ENCODE results near the gene SMYD3. TPM values are rescaled to one million over a fixed set of nuclear protein-coding genes. Genes with fewer than 3 reads are reported as not detected.
"Not testable (repeated sequence)": the region's sequence is repeated elsewhere in the genome, so short reads cannot be mapped to it uniquely, and the experiment has no call there.

Gene SMYD3
- total RNA-seq, 1 donor from 2014 or later, result 22.3 TPM

DNA sequence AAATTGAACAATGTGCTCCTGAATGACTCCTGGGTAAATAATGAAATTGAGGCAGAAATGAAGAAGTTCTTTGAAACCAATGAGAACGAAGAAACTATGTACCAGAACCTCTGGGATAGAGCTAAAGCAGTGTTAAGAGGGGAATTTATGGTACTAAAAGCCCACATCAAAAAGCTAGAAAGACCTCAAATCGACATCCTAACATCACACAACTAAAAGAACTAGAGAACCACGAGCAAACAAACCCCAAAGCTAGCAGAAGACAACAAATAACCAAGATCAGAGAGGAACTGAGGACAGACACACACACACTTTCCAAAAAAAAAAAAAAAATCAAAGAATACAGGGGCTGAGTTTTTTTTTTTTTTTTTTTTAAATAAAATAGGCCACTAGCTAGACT, 564.2 kb downstream of the SMYD3 start:
- H3K27me3 ChIP-seq, result no peaks in the 10 kb centered on the region
- intact Hi-C loops (cut with DNase I), result no loop called here
- no peak overlapping the region for H3K27ac ChIP-seq
- no peaks in the 10 kb centered on the region for H3K9me3 ChIP-seq
- H3K36me3 ChIP-seq, result no peaks in the 10 kb centered on the region
- DNase-seq (ENCODE audit: extremely low spot score in 2 of 2), result no peak
- no peaks in the 10 kb centered on the region for H3K4me1 ChIP-seq
- H3K4me3 ChIP-seq, result no peak overlapping the region
- TF ChIP-seq POLR2AphosphoS5 (IDR thresholded peaks at IDR 0.05; ENCODE audit: insufficient read depth in 1 of 2, low read depth in 1 of 2), result no peak
- TF ChIP-seq, protein P1, sequence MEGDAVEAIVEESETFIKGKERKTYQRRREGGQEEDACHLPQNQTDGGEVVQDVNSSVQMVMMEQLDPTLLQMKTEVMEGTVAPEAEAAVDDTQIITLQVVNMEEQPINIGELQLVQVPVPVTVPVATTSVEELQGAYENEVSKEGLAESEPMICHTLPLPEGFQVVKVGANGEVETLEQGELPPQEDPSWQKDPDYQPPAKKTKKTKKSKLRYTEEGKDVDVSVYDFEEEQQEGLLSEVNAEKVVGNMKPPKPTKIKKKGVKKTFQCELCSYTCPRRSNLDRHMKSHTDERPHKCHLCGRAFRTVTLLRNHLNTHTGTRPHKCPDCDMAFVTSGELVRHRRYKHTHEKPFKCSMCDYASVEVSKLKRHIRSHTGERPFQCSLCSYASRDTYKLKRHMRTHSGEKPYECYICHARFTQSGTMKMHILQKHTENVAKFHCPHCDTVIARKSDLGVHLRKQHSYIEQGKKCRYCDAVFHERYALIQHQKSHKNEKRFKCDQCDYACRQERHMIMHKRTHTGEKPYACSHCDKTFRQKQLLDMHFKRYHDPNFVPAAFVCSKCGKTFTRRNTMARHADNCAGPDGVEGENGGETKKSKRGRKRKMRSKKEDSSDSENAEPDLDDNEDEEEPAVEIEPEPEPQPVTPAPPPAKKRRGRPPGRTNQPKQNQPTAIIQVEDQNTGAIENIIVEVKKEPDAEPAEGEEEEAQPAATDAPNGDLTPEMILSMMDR (IDR thresholded peaks at IDR 0.05), result no peak
- TF ChIP-seq POLR2A (IDR thresholded peaks at IDR 0.05), result no peak

DNA sequence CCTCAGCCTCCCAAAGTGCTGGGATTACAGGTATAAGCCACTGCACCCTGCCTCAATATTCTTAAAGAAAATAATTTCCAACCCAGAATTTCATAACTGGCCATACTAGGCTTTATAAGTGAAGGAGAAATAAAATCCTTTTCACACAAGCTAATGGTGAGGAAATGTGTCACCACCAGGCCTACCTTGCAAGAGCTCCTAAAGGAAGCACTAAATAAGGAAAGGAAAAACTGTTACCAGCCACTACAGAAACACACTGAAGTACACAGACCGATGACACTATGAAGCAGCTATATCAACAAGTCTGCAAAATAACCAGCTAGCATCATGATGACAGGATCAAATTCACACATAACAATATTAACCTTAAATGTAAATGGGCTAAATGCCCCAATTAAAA, 565.3 kb downstream of the SMYD3 start:
- intact Hi-C loops (cut with DNase I); DNase-seq (ENCODE audit: extremely low spot score in 2 of 2); H3K36me3 ChIP-seq: not testable (repeated sequence)

DNA sequence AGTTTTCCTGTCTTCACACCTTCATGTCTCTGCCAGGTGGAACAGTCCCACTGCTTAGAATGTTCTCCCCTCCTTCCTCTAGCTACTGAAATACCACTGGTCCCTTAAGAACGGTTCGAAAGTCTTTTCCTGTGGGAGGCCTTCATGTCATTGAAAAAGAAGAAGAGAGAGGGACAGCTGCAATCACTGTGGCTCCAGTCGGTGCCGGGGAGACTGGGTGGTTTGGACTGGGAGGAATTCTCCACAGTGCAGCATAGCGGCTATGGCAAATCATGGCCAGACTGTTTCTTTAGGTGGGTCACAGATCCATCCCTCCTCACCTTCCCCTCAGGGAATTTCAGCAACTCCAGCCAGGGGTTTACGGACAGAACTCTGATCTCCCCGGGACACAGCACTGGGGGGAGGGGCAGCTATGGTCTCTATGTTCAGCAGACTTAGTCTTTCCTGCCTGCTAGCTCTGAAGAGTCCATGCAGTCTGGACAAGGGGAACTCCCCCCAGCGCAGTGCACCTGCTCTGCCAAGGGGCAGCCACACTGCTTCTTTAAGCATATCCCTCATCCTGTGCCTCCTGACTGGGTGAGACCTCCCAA, 567.2 kb downstream of the SMYD3 start:
- TF ChIP-seq POLR2A (IDR thresholded peaks at IDR 0.05), result no peak
- TF ChIP-seq, protein P1 (IDR thresholded peaks at IDR 0.05), result no peak
- no peak for TF ChIP-seq POLR2AphosphoS5 (IDR thresholded peaks at IDR 0.05; ENCODE audit: insufficient read depth in 1 of 2, low read depth in 1 of 2)
- Histone ChIP-seq H3K4me3 (no peak overlapping the region), H3K27me3 (no peaks in the 10 kb centered on the region), H3K4me1 (no peaks in the 10 kb centered on the region), H3K36me3 (no peaks in the 10 kb centered on the region), H3K27ac (no peak overlapping the region), H3K9me3 (no peaks in the 10 kb centered on the region)
- DNase-seq (ENCODE audit: extremely low spot score in 2 of 2), result no peak
- intact Hi-C loops (cut with DNase I), result no loop called here

More for the DNA sequence above, 565.3 kb downstream of the SMYD3 start:
- H3K27ac ChIP-seq, H3K4me3 ChIP-seq, H3K9me3 ChIP-seq, H3K4me1 ChIP-seq, H3K27me3 ChIP-seq: not testable (repeated sequence)

DNA sequence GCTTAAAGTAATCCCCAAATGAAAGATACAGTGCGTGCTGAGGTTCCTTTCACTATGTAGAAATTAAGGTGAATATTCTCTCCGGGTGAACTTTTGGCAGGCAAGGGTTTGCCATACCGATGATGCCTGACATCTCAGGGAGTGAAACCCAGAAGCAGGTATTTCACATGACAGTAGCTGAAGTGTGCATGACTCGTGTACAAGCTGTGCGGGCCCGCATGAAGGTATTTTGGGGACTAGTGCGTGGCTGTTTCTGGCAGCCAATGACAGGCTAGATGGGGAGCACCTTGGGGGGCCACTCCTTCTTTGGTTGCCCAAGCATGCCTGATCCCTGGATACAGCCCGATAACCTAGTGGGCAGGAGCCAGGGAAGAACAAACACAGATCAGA, 569.0 kb downstream of the SMYD3 start:
- Histone ChIP-seq H3K4me3 (no peak overlapping the region), H3K9me3 (no peaks in the 10 kb centered on the region), H3K27me3 (no peaks in the 10 kb centered on the region), H3K27ac (no peak overlapping the region), H3K36me3 (no peaks in the 10 kb centered on the region), H3K4me1 (no peaks in the 10 kb centered on the region)
- TF ChIP-seq POLR2AphosphoS5 (IDR thresholded peaks at IDR 0.05; ENCODE audit: insufficient read depth in 1 of 2, low read depth in 1 of 2) (no peak), POLR2A (IDR thresholded peaks at IDR 0.05) (no peak)
- TF ChIP-seq, protein P1 (IDR thresholded peaks at IDR 0.05), result no peak
- intact Hi-C loops (cut with DNase I), result no loop called here
- no peak for DNase-seq (ENCODE audit: extremely low spot score in 2 of 2)

DNA sequence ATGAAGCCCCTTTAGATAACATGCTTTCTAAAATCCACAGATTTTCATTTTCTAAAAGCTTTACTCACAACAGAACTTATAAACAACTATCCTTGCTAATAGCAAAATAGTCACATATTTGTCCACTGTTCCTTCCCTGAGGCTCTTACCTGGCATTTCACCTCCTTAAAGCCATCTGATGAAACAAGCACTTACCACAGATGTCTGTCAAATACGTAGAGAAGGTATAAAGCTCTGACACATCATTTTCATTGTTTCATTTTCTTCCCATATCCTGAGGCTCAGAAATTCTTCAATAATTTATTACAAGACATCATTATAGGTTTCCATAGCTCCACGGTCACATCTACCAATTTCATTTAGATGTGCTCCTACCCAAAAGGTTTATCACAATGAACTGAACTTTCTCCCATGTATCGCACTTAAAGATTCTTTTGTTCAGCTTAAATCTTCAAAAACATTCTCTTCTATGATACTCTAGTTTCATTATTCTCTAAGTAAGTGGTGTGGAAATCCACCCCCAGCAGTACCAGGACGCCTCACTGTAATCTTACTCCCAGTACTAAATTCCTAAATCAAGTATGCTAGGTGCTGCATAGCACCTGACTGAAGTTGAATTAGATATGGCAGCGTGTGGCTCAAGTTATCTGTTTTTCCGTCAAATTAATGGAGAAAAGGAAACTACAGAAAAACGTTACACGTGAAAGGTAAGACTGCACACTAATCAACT, 569.6 kb downstream of the SMYD3 start:
- Histone ChIP-seq H3K27me3 (no peaks in the 10 kb centered on the region), H3K36me3 (no peaks in the 10 kb centered on the region), H3K27ac (no peak overlapping the region), H3K4me3 (no peak overlapping the region), H3K9me3 (no peaks in the 10 kb centered on the region), H3K4me1 (no peaks in the 10 kb centered on the region)
- no peak for DNase-seq (ENCODE audit: extremely low spot score in 2 of 2)
- intact Hi-C loops (cut with DNase I), result no loop called here
- TF ChIP-seq, protein P1 (IDR thresholded peaks at IDR 0.05), result no peak
- TF ChIP-seq POLR2AphosphoS5 (IDR thresholded peaks at IDR 0.05; ENCODE audit: insufficient read depth in 1 of 2, low read depth in 1 of 2) (no peak), POLR2A (IDR thresholded peaks at IDR 0.05) (no peak)
